OCI-M2 (cell line): ENCODE data around the gene TTC39A.
A peak's percentile ranks its signal among the peaks of the same experiment; 100 is the strongest.

Experiments used
- DNase-seq: peaks from one replicate; lab custom pipeline; 2025; ENCODE audit not compliant: unreplicated experiment; lab: John Stamatoyannopoulos, UW

Gene TTC39A

DNA sequence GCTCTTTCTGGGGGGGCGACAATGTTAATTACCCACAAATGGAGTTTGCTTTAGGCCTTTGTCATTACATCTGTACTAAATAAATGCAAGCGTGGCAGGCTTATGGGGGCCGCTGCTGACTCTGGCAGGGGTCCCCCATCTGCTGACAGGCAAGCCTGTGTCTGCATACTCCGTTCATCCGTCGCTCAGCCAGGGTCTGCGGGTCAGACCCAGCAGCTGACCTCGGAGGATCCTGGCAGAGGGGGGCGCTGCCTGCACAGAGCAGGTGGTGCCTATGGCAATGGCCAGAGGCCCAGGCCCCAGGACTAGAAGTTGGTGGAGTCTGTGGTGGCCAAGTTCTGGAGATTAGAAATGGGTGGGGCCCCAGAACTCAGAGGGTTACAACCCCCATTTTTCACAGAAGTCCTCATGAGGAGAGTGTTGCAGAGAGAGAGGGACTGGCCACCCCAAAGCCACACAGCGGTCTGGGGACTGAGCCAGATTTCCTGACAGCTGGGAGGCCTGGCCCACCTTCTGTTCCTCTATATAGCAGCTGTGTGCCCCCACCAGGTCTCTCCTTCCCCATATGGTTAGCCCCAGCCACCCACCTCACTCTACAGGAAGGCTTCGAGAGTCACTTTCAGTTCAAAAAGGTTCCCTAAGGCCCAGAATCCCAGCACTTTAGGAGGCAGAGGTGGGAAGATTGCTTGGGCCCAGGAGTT, 31.0 kb downstream of the TTC39A start:
- DNase-seq: no peak

DNA sequence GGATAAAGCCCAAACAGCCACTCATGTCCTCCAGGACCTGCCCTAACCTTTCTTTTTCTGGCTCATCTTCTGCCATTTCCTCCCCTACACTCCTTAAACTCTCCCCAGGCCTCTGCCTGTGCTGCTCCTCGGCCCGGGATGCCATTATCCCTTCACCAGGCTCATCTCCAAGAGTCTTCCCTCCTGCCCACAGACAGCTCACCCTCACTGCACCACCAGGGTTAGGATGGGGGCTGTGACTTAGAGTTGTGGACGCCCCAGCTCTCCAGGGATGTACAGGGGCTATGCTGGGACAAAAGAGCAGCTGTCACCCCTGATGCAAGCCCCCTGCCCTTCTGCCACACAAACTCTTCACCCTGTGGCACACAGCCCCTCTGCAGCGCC, 32.0 kb downstream of the TTC39A start:
- no peak for DNase-seq

- no peak for DNase-seq
Measured at GRCh38 chr1:51297401-51298321, 32.7 kb downstream of the TTC39A start.

- peak; percentile 45 for DNase-seq
Measured at GRCh38 chr1:51296383-51297357, 33.7 kb downstream of the TTC39A start.

- DNase-seq: no peak
Measured at GRCh38 chr1:51295926-51296325, 34.4 kb downstream of the TTC39A start.

GRCh38 chr1:51294566-51295184, 35.7 kb downstream of the TTC39A start:
- no peak for DNase-seq

GRCh38 chr1:51293898-51294515, 36.4 kb downstream of the TTC39A start:
- no peak for DNase-seq

DNA sequence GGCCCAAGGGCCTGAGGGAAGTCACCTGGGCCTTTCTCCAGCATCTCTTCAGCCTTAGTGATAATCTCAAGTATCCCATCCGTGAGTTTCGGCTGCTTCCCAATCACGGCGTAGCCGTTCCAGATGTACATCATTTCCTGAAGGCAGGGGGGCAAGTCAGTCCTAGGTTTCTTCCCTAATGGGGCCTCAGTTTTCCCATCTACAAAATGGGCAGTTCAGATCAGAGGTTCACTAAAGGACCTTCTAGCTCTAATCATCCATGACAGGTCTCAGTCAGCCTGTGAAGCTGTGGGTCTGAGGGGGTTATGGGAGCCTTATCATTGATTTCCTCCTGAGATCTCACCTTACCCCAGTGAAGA, 39.9 kb downstream of the TTC39A start:
- DNase-seq: no peak

GRCh38 chr1:51289676-51290488, 40.5 kb downstream of the TTC39A start:
- no peak for DNase-seq

DNA sequence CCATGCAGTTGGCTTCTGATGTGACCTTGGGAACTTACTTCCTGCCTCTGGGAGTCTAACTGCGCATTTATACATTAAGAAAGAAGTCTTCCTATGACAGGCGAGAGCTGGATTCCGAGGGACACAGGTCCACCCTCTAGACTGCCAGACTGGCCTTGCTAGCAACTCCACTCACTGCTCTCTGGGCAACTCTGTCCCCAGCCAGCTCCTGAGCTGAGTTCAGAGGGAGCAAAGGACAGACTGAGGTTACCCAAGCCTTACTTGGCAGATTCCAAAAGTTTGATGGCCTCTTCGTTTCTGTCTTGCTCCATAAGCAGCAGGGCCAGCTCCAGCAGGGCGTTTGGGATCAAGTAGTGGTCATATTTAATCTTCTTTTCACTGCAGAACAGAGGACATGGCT, 41.8 kb downstream of the TTC39A start:
- no peak for DNase-seq

DNA sequence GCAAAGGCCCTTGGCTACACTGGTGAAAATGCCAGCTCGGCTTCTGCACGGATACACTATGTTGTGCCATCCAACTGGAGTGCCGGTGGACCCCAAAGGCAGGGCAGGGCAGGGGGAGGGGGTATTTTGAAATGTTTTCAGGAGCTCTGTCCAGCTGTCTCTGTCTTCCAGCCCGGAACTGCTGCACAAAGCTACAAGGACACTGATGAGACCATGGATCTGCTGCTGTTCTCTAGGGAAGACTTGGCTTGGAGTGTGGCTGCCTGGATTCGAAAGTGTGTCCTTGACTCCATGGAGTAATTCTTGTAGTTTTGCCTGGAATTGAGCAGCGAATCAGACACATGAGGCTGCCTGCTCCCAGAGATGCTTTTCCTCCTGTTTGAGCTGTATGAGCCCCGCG, 42.4 kb downstream of the TTC39A start:
- no peak for DNase-seq

- DNase-seq: no peak
Measured at GRCh38 chr1:51285055-51285454, 45.3 kb downstream of the TTC39A start.

DNA sequence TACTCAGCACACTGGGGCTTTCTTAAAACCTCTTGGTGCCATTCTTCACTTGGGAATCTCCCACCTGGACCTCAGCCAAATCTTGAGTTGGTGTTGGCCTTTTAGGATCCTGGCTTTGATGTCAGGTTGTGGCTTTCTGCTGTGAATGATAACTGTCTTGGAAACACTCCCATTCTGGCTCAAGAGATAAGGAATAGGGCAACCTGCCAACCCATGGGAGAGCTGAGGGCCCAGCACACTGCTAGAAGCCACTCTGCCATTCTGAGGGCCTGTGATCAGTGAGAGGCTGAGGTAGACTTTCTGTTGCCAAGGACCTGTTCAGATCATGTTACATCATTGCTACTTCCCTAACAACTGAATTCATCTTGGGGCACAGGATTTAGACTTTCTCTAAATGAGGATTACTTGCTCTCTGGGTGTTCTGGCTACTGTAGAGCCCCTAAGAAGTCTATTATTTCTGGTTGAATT, 45.8 kb downstream of the TTC39A start:
- peak; percentile 33 for DNase-seq

DNA sequence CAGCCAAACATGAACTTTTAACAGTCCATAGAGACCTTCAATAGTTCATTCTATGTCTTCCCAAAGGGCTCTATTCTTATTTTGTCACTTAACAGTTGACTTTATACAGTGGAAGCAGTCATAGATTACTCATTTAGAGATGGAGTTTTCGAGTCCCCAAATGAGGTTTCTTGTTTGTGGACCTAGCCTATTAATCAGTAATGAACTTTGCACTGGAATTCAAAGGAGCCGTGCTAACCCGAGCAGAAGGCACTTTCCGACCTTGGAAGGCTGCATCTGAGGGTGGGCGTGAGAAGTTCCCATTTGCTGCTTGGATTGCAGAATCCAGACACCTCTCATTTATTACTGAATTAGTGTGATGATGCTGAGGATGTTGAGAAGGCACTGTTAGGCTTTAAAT, 46.4 kb downstream of the TTC39A start:
- no peak for DNase-seq

GRCh38 chr1:51282605-51283004, 47.8 kb downstream of the TTC39A start:
- DNase-seq: no peak

GRCh38 chr1:51281807-51282206, 48.6 kb downstream of the TTC39A start:
- DNase-seq: no peak

GRCh38 chr1:51280321-51280978, 49.9 kb downstream of the TTC39A start:
- DNase-seq: no peak

DNA sequence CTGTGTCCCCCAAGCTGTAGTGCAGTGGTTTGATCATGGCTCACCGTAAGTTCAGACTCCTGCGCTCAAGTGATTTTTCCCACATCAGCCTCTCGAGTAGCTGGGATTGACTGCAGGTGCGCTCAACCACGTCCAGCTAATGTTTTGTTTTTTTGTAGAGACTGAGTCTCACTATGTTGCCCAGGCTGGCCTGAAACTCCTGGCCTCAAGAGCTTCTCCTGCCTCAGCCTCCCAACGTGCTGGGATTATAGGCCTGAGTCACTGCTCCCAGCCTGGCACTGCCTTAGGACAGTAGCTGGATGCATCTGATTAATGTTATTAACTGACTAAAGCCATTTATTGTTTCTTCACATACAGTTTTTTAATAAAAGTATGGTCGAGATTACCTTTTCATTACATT, 54.1 kb downstream of the TTC39A start:
- DNase-seq: no peak

DNA sequence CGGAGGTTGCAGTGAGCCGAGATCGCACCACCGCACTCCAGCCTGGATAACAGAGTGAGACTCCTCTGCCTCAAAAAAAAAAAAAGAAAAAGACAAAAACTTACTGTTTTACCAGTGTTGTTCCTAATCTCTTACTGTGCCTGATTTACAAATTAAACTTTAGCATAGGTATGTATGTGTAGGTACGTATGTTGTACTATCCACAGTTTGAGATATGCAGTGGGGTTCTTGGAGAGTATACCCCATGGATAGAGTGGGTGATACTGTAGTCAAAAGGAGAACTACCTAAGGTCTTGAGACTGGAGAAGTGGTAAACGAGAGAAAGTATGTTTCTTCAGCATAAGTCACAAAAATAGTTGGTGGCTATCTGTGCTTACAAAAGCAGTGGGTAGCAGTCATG, 55.7 kb downstream of the TTC39A start:
- DNase-seq: no peak
